GM10266 (cell line): Measurements from ENCODE around the gene CHTOP.
"Not testable (repeated sequence)": the region's sequence is repeated elsewhere in the genome, so short reads cannot be mapped to it uniquely, and the experiment has no call there.

Experiments used
- DNase-seq: peaks from one replicate; pipeline ENCODE4 v3.0.0; 2012; ENCODE audit errors: extremely low spot score
- TF ChIP-seq, protein P1 (sequence below): IDR thresholded peaks from 2 replicates; pipeline ENCODE4 v1.5.1; 2012; ENCODE audit warnings: mild to moderate bottlenecking, low read depth; ENCODE audit not compliant: control insufficient read depth, insufficient read depth; ENCODE audit errors: missing control alignments

The CHTOP gene

DNA sequence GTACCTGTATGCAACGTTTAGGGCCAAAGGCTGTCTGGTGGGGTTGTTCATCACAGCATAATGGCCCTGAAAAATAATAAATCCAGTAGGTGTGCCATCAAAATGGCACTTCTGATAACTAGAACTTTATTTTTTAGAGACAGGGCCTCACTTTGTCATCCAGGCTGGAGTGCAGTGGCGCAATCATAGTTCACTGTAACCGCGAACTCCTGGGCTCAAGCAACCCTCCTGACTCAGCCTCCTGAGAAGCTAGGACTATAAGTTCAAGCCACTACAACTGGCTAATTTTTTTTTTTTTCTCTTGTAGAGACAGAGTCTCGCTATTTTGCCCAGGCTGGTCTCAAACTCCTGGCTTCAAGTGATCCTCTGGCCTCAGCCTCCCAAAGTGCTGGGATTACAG is 29.3 kb downstream of the CHTOP start:
- no peak for DNase-seq
- TF ChIP-seq, protein P1, sequence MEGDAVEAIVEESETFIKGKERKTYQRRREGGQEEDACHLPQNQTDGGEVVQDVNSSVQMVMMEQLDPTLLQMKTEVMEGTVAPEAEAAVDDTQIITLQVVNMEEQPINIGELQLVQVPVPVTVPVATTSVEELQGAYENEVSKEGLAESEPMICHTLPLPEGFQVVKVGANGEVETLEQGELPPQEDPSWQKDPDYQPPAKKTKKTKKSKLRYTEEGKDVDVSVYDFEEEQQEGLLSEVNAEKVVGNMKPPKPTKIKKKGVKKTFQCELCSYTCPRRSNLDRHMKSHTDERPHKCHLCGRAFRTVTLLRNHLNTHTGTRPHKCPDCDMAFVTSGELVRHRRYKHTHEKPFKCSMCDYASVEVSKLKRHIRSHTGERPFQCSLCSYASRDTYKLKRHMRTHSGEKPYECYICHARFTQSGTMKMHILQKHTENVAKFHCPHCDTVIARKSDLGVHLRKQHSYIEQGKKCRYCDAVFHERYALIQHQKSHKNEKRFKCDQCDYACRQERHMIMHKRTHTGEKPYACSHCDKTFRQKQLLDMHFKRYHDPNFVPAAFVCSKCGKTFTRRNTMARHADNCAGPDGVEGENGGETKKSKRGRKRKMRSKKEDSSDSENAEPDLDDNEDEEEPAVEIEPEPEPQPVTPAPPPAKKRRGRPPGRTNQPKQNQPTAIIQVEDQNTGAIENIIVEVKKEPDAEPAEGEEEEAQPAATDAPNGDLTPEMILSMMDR = no peak

DNA sequence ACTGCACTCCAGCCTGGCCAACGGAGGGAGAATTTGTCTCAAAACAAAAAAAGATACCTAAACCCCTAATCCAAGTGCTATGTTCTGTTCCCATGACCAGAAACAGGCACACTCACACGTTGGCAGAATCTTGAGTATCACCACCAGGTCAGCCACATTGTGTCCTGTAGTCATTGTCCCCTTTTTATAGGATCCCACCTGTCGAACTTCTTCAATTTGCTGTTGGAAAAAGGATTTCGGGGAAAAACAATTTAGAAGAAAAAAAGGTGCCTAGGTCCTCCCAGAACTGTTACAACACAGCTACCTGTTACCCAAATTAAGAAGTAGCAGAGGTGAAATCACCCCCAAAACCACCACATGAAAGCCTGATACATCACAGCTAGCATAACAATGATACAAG is 33.6 kb downstream of the CHTOP start:
- no peak for DNase-seq
- TF ChIP-seq, protein P1 = no peak

DNA sequence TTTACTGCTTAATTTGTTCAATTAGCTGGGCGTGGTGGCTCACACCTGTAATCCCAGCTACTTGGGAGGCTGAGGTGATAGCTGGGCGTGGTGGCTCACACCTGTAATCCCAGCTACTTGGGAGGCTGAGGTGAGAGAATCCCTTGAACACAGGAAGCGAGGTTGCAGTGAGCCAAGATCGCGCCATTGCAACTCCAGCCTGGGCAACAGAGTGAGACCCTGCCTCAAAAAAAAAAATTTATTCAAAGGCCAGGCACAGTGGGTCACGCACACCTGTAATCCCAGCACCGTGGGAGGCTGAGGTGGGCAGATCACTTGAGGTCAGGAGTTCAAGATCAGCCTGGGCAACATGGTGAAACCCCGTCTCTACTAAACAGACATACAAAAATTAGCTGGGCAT is 34.8 kb downstream of the CHTOP start:
- DNase-seq = not testable (repeated sequence)

DNA sequence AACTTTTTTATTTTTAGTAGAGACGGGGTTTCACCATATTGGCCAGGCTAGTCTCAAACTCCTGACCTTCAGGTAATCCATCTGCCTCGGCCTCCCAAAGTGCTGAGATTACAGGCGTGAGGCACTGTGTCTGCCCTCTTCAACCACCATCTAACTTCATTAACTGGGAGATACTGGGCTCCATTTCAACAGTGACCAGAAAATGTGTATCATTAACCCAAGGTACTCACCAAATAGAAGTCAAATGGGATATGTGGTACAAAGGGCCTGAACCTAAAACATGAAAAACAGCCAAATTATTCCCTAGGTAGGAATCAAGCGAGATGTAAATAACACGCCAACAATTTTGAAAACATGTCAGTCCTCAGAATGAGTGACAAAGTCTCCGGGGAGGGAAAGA is 35.7 kb downstream of the CHTOP start:
- TF ChIP-seq, protein P1 = no peak
- DNase-seq = no peak

DNA sequence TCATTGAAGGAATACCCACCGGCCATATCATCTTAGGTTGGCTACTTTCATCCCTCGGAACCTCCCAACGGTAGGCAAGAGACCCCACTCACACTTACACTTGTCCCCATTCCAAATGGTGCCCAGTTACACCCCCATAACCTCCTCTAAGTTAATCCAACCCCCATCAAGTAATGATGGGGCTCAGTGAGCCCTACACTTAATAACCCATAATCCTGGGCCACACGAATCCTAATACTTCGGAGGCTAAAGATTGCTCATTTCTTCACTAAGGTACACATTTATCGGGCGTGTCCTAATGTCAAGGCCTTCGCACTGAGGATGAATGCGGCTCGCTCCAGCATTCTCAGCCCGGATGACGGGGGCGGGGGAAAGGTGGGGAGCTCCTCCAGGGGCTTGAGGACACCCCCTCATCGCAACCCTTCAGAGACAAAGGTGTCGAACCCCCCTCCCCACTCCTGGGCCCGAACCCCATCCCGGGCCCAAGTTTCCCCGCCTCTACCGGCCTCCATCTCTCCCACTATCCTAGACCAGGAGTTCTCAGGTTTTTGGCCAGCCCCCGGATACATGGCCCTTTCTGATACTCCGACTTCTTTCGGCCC is 36.5 kb downstream of the CHTOP start:
- TF ChIP-seq, protein P1 = no peak
- DNase-seq = no peak

DNA sequence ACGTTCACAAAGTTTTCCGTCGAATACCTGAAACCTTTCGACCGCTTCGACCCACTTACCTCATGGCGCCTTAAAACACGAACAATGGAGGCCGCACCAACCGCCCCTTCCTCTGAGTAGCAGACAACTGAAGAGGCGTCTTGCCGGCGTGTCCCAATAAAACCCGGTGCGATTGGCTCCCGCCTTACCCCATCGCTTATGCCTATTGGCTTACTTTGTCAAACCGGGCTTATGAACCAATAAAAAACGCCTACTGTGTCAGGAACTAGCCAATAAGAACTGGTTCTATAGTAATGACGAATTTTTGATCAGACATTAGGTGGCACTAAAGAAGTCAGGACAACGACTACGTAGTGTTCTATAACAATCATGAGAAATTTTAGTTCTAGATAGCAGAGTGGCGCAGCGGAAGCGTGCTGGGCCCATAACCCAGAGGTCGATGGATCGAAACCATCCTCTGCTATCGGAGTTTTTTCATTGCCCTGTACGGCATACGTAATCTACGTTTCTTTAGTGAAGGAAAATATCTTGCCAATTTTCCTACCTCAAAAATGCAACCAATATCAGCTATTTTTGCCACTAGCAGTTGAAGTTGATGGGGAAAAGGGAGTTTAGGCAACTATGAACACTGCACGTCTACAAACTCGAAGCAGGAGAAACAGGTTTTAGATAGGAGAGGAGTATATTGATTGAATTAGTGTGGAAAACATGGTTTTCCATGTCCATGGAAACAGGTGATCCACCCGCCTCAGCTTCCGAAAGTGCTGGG is 37.2 kb downstream of the CHTOP start, which contains the start of gene ILF2:
Gene ILF2, minus strand, starts transcription at position 135 of the 769 bp plus-strand sequence. Its CDS starts 71 bp downstream, at position 64.
- DNase-seq = peak; percentile 97
- TF ChIP-seq, protein P1 = peak; percentile 40

DNA sequence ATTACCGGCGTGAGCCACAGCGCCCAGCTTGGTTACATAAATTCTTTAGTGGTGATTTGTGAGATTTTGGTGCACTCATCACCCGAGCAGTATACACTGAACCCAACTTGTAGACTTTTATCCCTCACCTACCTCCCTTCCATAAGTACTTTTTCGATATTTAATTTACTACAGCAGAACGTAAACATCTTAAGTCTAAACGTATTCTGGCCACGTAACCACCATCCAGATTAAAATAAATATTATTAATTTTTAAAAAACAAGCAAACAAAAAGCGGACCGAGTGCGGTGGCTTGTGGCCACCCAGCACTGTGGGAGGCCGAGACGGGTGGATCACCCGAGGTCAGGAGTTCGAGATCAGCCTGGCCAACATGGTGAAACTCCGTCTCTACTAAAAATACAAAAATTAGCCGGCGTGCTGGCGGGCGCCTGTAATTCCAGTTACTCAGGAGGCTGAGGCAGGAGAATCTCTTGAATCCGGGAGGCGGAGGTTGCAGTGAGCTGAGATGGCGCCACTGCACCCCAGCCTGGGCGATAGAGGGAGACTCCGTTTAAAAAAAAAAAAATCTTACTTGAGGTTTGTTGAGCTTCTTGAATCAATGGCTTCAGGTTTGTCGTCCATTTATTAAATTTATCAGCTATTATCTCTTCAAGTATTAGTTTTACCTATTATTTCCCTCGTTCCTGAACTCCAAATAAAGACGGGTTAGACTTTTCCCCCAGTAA is 37.9 kb downstream of the CHTOP start:
- DNase-seq = not testable (repeated sequence)

DNA sequence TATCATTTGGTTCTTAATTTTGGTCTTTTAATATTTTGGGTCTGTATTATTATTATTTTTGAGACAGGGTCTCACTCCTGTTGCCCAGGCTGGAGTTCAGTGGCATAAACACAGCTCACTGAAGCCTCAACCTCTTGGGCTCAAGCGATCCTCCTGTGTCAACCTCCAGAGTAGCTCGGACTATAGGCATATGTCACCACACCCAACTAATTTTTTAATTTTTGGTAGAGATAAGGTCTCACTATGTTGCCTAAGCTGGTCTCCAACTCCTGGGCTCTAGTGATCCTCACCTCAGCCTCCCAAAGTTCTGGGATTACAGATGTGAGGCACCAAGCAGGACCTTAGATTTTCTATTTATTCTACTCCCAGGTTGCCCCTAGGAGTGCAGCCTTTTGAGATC is 39.6 kb downstream of the CHTOP start:
- no peak for DNase-seq
- TF ChIP-seq, protein P1 = no peak
